HepG2 (cell line): ENCODE data around the gene CATSPERB. TPM values are rescaled to one million over a fixed set of nuclear protein-coding genes. Genes with fewer than 3 reads are reported as not detected.
A peak's percentile ranks its signal among the peaks of the same experiment; 100 is the strongest.

Experiments used
- ATAC-seq: fragments of 200-7000 bp; cut with Tn5 transposase; 3 replicates; pipeline ENCODE4 v1.9.1; 2020; ENCODE audit warnings: mild to moderate bottlenecking, moderate library complexity
- BruUV-seq: library from RNA; stranded (reverse); fragments of 400-500 nt; replicated peaks from 2 replicates; lab custom pipeline; 2021; lab: Mats Ljungman, UMichigan
- CTCF ChIA-PET: fragments of 300-600 bp; formaldehyde crosslinking; extraction: SDS; loops from one replicate; lab custom pipeline; 2021; ENCODE audit warnings: low total read pairs, inconsistent platforms, low intra/inter-chr PET ratio; lab: Yijun Ruan, JAX
- POLR2A ChIA-PET: fragments of 350-600 bp; sonication (Branson Sonifier 250); formaldehyde crosslinking; loops from one replicate; lab custom pipeline; 2020; ENCODE audit warnings: antibody characterized with exemption, inconsistent platforms; lab: Yijun Ruan, JAX
- DNase-seq: peaks from one replicate; pipeline ENCODE4 v3.0.0-alpha.2; 2015; ENCODE audit warnings: low spot score
- FAIRE-seq: peaks from 3 replicates; lab custom pipeline; 2011; peaks lifted over from hg19 to GRCh38; lab: Jason Lieb, UNC
- H2AFZ ChIP-seq: one replicate; pipeline ENCODE4 v1.6.1; 2011; ENCODE audit warnings: low read length, inconsistent platforms
- H3K27ac ChIP-seq: fragments of 300-600 bp; 3 replicates; pipeline ENCODE4 v1.8.0; 2011; ENCODE audit warnings: mixed run types, mild to moderate bottlenecking, mixed read lengths, low read length, inconsistent platforms; ENCODE audit not compliant: insufficient read depth; ENCODE audit errors: extremely low read length
- H3K27me3 ChIP-seq, 2 experiments: fragments of 200-600 bp in 1 of 2; 2 replicates in 1 of 2; 3 replicates in 1 of 2; pipeline versions ENCODE4 v1.6.0 to v1.8.0; 2011; ENCODE audit warnings: low read length in 2 of 2, mild to moderate bottlenecking in 2 of 2, moderate library complexity in 2 of 2, inconsistent platforms in 1 of 2; ENCODE audit not compliant: insufficient read depth in 2 of 2, control insufficient read depth in 1 of 2
- H3K36me3 ChIP-seq, 2 experiments: fragments of 200-600 bp in 1 of 2; replicated peaks in 1 of 2; 2 replicates in 1 of 2; 3 replicates in 1 of 2; pipeline versions ENCODE4 v1.5.1 to v1.8.0; 2011; ENCODE audit warnings: low read length in 2 of 2, inconsistent platforms in 1 of 2; ENCODE audit not compliant: insufficient read depth in 2 of 2, control insufficient read depth in 1 of 2
- H3K4me1 ChIP-seq: 2 replicates; pipeline ENCODE4 v1.5.1; 2012; ENCODE audit warnings: low read length, inconsistent platforms; ENCODE audit not compliant: insufficient read depth
- H3K4me2 ChIP-seq: 2 replicates; pipeline ENCODE4 v1.6.0; 2011; ENCODE audit warnings: low read depth, low read length, inconsistent platforms
- H3K4me3 ChIP-seq, 3 experiments: fragments of 200-600 bp in 1 of 3; sonication (generic), shearing (Covaris generic) in 1 of 3; replicated peaks in 1 of 3; 2 replicates each; pipeline ENCODE4 v1.5.1; 2011 to 2016; ENCODE audit warnings: low read length in 3 of 3, inconsistent platforms in 2 of 3, low read depth in 2 of 3, mild to moderate bottlenecking in 2 of 3, control low read depth in 1 of 3, mixed read lengths in 1 of 3; ENCODE audit not compliant: insufficient read depth in 1 of 3
- H3K79me2 ChIP-seq: one replicate; pipeline ENCODE4 v1.6.1; 2011; ENCODE audit warnings: low read length, inconsistent platforms; ENCODE audit not compliant: insufficient read depth
- H3K9ac ChIP-seq: 2 replicates; pipeline ENCODE4 v1.6.0; 2011; ENCODE audit warnings: mild to moderate bottlenecking, low read depth, low read length, inconsistent platforms; ENCODE audit not compliant: insufficient read depth
- H3K9me3 ChIP-seq: 2 replicates; pipeline ENCODE4 v1.5.1; 2012; ENCODE audit warnings: mild to moderate bottlenecking, low read length
- H4K20me1 ChIP-seq: 2 replicates; pipeline ENCODE4 v1.6.0; 2011; ENCODE audit warnings: inconsistent platforms, mild to moderate bottlenecking, low read length, moderate library complexity; ENCODE audit not compliant: insufficient read depth
- AHR ChIP-seq: IDR thresholded peaks from 2 replicates; pipeline ENCODE4 v1.6.1; 2018; ENCODE audit warnings: missing genetic modification reagents, missing compliant biosample characterization
- CREB1 ChIP-seq, 2 experiments: fragments of 450-650 bp in 1 of 2; IDR thresholded peaks; 2 replicates each; pipeline ENCODE4 v1.6.1; 2016 to 2017; ENCODE audit warnings: control low read depth in 1 of 2, mild to moderate bottlenecking in 1 of 2, missing compliant biosample characterization in 1 of 2, missing genetic modification characterization in 1 of 2
- KLF11 ChIP-seq: IDR thresholded peaks from 2 replicates; pipeline ENCODE4 v1.6.1; 2016; ENCODE audit warnings: missing compliant biosample characterization
- MTA1 ChIP-seq: sonication (generic); formaldehyde crosslinking; IDR thresholded peaks from 2 replicates; pipeline ENCODE4 v1.4.0; 2020; ENCODE audit warnings: missing genetic modification reagents, mild to moderate bottlenecking, borderline replicate concordance
- ZNF12 ChIP-seq: sonication (generic); formaldehyde crosslinking; IDR thresholded peaks from 2 replicates; pipeline ENCODE4 v1.5.0; 2020; ENCODE audit warnings: missing genetic modification reagents
- ZZZ3 ChIP-seq: sonication (generic); formaldehyde crosslinking; IDR thresholded peaks from 2 replicates; pipeline ENCODE4 v1.4.0; 2020; ENCODE audit warnings: missing genetic modification reagents, mild to moderate bottlenecking, borderline replicate concordance
- WGBS: methylation state at CpG from one replicate; pipeline ENCODE4 v1.1.6; 2017; ENCODE audit warnings: low lambda C conversion rate; 5-methylcytosine and 5-hydroxymethylcytosine counted together
- in situ Hi-C: cut with HindIII; loops from 2 replicates; pipeline ENCODE4 v1.10.0; 2017; ENCODE audit warnings: low pct_unique_long_range_greater_than_20kb; ENCODE audit not compliant: extremely low pct_ligation_motif_present
- intact Hi-C: fragments of 100-400 bp; cut with micrococcal nuclease; formaldehyde crosslinking; loops from one replicate; pipeline ENCODE4 v1.10.0; 2022; ENCODE audit not compliant: unreplicated experiment
- polyA plus RNA-seq, 8 experiments: library from polyadenylated mRNA; depleted of rRNA in 3 of 8; stranded (reverse) in 7 of 8; unstranded in 1 of 8; fragments of >200 nt; fragmentation: Illumina TruSeq in 4 of 8; extraction: Trizol in 4 of 8; gene quantifications; 2 replicates each; pipeline versions ENCODE4 v1.2.1 to v1.2.3, GENCODE V29; 2011 to 2016; ENCODE audit warnings: low read depth in 4 of 8, missing spikeins in 1 of 8, mixed read lengths in 1 of 8; ENCODE audit not compliant: insufficient read depth in 1 of 8
- total RNA-seq, 5 experiments: library from RNA; depleted of rRNA; stranded (reverse); fragments of >200 nt; fragmentation: Illumina TruSeq; extraction: Trizol; gene quantifications; 2 replicates each; pipeline ENCODE4 v1.2.3, GENCODE V29; 2016; ENCODE audit warnings: low read depth in 1 of 5
- TF ChIP-seq, protein P1 (sequence below): sonication (generic); formaldehyde crosslinking; IDR thresholded peaks from 2 replicates; pipeline ENCODE4 v1.4.0; 2020; ENCODE audit warnings: missing genetic modification reagents, borderline replicate concordance

The CATSPERB gene
- total and polyA plus RNA-seq, 2 of the 13 experiments (the other 11 are each of a cell fraction or from before 2014, with no cell fraction given), result not detected

GRCh38 chr14:91752961-91753360 lies 21.1 kb upstream of the CATSPERB start:
- Histone ChIP-seq H3K4me2 (no peak overlapping the region), H3K79me2 (no peaks in the 10 kb centered on the region), H2AFZ (no peak overlapping the region), H3K4me1 (peaks cover 26% of the 10 kb centered on the region), H3K9me3 (no peaks in the 10 kb centered on the region), H4K20me1 (no peaks in the 10 kb centered on the region), H3K4me3 (no peak overlapping the region), H3K36me3 (no peaks in the 10 kb centered on the region), H3K27ac (no peak overlapping the region), H3K27me3 (no peaks in the 10 kb centered on the region), H3K9ac (no peak overlapping the region)
- in situ Hi-C loops, result no loop called here
- ChIA-PET POLR2A (no interaction called here), CTCF (no interaction called here)
- TF ChIP-seq KLF11 (no peak), ZZZ3 (CRISPR knock-in tag) (no peak)
- TF ChIP-seq, protein P1, sequence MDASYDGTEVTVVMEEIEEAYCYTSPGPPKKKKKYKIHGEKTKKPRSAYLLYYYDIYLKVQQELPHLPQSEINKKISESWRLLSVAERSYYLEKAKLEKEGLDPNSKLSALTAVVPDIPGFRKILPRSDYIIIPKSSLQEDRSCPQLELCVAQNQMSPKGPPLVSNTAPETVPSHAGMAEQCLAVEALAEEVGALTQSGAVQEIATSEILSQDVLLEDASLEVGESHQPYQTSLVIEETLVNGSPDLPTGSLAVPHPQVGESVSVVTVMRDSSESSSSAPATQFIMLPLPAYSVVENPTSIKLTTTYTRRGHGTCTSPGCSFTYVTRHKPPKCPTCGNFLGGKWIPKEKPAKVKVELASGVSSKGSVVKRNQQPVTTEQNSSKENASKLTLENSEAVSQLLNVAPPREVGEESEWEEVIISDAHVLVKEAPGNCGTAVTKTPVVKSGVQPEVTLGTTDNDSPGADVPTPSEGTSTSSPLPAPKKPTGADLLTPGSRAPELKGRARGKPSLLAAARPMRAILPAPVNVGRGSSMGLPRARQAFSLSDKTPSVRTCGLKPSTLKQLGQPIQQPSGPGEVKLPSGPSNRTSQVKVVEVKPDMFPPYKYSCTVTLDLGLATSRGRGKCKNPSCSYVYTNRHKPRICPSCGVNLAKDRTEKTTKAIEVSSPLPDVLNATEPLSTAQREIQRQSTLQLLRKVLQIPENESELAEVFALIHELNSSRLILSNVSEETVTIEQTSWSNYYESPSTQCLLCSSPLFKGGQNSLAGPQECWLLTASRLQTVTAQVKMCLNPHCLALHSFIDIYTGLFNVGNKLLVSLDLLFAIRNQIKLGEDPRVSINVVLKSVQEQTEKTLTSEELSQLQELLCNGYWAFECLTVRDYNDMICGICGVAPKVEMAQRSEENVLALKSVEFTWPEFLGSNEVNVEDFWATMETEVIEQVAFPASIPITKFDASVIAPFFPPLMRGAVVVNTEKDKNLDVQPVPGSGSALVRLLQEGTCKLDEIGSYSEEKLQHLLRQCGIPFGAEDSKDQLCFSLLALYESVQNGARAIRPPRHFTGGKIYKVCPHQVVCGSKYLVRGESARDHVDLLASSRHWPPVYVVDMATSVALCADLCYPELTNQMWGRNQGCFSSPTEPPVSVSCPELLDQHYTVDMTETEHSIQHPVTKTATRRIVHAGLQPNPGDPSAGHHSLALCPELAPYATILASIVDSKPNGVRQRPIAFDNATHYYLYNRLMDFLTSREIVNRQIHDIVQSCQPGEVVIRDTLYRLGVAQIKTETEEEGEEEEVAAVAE (CRISPR knock-in tag), result no peak
- ATAC-seq (no peak), FAIRE-seq (no peak), DNase-seq (no peak)
- intact Hi-C loops, result no loop called here
- 0% methylated on average over 1 of the region's 1 CpG for WGBS
- BruUV-seq, result no TSS peak

- Histone ChIP-seq H2AFZ (no peak overlapping the region), H4K20me1 (no peaks in the 10 kb centered on the region), H3K79me2 (no peaks in the 10 kb centered on the region), H3K36me3 (no peaks in the 10 kb centered on the region), H3K27me3 (no peaks in the 10 kb centered on the region), H3K4me2 (no peak overlapping the region), H3K9ac (no peak overlapping the region), H3K9me3 (no peaks in the 10 kb centered on the region), H3K4me3 (no peak overlapping the region), H3K27ac (no peak overlapping the region), H3K4me1 (peaks cover 26% of the 10 kb centered on the region)
- BruUV-seq, result no TSS peak
- TF ChIP-seq AHR (CRISPR knock-in tag) (no peak), MTA1 (CRISPR knock-in tag) (no peak), CREB1 (IDR thresholded peaks at IDR 0.05) (0 out of 2 replicates have a peak, but pooled peaks have one; percentile 4), CREB1 (CRISPR knock-in tag; IDR thresholded peaks at IDR 0.05) (no peak), ZNF12 (no peak)
- ChIA-PET CTCF (no interaction called here), POLR2A (no interaction called here)
- 4% methylated on average over 2 of the region's 2 CpGs for WGBS
- DNase-seq (no peak), ATAC-seq (no peak), FAIRE-seq (no peak)
- in situ Hi-C loops, result no loop called here
- intact Hi-C loops, result no loop called here
Observed at GRCh38 chr14:91751719-91752118, 19.8 kb upstream of the CATSPERB start.
